SIG-M5 treated with dmso at 0.1 percent for 504 hours (cell line): ENCODE data around the gene NFAM1.

ENCODE experiments used
- DNase-seq: peaks from one replicate; lab custom pipeline; 2025; ENCODE audit not compliant: unreplicated experiment; lab: John Stamatoyannopoulos, UW

NFAM1 gene

DNA sequence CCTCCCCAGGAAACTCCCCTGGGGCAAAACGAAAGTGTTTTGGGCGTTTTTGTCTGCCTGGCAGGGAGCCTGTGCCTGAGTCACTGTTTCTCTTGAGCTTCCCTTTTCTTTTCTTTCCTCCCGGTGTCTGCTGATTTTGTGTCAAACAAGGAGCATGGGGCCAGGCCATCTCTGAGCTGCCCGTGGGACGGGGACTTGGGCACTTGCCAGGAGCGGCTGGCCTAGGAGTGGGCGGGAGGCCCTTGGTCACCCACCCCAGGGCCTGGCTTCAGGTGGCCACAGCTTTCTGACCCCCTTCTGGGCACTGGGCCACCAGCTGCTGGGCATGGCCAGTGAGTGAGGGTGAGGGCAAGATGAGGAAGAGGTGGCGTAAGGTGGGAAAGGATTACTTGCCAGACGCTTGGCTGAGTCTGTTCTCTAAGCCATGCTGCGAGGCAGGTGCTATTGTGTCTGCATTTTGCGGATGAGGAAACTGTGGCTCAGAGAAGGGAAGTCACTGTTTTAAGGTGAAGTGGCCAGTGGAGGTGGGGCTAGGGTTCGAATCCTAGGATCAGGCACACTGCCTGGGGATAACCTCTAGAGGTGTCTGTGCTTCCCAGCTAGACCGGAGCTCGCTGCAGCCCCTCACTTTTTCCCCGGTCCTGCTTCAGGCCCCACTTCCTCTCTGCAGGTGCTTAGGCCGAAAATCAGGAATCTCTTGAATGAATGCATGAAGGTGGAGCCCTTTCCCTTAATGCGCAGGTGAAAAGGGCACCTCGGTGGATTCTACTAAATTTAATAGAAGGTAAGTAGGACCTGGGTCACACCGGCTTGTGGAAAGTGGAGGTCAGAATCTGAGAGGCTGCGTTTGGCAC lies 7.8 kb upstream of the NFAM1 start:
- peak; percentile 74 for DNase-seq

GRCh38 chr22:42439021-42439567 lies 6.9 kb upstream of the NFAM1 start:
- DNase-seq = no peak

DNA sequence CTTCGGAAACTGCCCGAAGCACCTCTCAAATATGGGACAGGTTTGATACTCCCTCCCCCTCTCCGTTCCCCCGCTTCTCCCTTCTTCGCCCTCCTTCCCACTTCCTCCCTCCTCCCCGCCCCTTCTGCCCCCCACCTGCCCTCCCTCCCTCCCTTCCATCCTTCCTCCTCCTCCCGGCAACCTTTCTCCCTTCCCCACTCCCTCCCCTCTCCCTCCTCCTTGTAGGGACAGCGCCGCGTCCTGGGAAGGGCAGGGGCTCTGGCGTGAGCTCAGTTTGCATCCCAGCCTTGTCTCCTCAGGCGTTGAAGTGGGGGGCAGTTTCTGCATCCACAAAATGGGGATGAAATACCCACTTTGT lies 6.1 kb upstream of the NFAM1 start:
- DNase-seq = no peak

DNA sequence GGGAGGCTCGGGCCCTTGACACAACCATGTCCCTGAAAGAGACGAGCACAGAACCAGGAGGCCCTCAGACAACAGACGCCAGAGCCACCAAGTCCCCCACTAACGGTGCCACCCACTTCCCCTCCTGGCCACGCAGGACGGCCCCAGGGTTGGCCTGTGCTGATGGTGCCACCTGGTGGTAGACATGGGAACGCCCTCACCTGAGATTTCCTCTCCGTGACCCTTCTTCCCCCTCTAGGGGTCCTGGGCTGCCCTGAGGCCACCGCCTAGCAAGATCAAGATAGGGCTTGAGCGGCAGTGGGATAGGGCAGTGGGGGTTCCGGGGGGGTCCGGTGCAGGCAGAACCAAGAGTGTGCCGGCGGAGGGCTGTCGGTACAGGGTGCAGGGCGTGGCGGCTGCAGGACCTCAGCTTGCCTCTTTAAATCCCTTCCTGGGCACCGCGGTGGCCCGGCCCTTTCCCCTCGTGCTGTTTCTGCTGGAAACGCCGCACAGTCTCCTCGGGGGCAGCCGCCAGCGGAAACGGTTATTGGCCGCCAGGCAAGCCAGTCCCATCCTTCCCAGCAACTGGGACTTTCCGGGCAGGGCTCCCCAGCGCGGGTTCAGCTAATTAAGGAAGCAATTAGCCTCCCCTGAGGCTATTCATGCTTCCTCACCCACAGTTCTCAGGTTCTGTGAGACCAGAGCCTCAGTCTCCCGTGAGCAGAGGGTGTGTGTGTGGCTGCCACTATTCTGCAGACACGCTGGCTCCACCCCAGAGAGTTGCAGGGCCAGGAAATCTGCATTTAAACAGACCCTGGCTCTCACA lies 5.5 kb upstream of the NFAM1 start:
- DNase-seq = peak; percentile 58

- DNase-seq = no peak
Measured at GRCh38 chr22:42436404-42436803, 4.2 kb upstream of the NFAM1 start.

DNA sequence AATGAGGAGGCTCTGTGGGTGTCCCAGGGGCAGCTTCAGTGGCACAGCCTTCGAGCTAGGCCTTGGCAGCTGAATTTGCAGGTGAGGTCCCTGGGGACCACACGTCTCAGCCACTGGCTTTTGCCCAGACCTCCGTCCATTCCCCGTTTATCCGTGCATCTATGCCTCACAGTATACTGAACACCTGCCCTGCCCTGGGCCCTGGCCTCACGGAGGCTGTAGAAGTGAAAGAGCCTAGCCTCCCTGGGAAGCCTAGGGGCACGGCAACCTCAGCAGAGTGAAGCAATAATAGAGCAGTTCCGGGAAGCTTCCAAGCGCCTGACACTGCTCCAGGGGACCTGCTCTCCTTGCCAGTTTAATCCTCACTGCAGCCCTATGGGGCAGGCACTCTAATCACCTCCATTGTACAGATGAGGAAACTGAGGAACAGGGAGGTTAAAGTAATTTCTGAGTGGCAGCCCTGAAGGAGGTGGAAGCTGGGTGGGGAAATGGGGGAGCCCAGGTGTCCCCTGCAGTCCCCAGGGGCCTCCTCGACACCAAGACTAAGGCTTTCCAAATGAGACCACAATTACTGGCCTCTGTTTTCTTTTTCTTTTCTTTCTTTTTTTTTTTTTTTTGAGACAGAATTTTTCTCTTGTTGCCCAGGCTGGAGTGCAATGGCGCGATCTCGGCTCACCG lies 2.7 kb upstream of the NFAM1 start:
- no peak for DNase-seq

- DNase-seq = no peak
Measured at GRCh38 chr22:42433754-42434682, 1.8 kb upstream of the NFAM1 start.

DNA sequence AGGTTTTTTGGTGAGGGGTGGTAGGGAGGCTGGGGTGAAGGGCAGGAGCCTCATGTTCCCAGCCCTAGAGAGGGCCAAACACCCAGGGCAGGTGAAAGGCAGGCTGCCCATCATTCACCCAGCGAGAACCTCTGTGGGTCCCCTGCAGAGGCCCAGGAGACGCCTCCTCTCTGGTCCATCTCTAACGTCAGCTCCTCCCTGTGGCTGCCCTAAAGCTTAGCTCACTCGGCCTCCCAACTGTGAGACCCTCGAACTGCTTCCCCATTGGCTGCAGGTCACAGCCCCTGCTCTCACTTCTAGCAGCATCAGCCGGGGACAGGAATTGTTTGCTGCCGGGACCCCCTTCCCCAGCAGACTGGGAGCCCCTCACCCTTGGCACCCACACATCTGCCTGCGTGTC lies 615 bp upstream of the NFAM1 start:
- DNase-seq = no peak

GRCh38 chr22:42431401-42432019 lies 693 bp downstream of the NFAM1 start:
- DNase-seq = peak; percentile 53

DNA sequence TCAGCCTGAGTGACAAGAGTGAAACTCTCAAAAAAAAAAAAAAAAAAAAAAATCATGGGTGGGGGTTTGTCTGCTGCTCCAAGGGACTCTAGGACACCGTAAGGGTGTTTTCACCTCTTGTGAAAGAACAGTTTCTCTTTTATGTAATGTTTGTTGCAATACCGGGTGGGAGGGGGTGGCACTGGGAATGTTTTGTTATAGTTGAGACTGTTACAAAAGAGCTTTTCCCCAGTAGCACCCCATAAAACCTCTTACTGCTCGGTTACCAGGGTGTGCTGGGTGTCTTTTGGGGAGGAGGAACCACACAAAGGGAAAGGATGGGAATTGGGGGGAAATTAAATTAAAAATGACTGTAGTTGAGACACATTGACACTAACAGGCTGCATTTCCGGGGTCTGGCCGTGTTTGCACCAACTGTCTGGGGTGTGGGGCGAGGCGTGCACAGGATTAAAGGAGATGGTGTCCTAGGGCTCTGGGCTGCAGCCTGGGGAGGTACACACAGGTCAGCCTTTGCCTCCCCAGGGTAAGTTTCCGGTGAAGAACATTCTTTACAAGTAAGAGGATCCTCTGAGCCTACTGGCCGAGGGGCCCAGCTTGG lies 1.6 kb downstream of the NFAM1 start:
- peak; percentile 91 for DNase-seq

GRCh38 chr22:42428760-42429159 lies 3.4 kb downstream of the NFAM1 start:
- DNase-seq = no peak

GRCh38 chr22:42428025-42428424 lies 4.2 kb downstream of the NFAM1 start:
- DNase-seq = no peak

DNA sequence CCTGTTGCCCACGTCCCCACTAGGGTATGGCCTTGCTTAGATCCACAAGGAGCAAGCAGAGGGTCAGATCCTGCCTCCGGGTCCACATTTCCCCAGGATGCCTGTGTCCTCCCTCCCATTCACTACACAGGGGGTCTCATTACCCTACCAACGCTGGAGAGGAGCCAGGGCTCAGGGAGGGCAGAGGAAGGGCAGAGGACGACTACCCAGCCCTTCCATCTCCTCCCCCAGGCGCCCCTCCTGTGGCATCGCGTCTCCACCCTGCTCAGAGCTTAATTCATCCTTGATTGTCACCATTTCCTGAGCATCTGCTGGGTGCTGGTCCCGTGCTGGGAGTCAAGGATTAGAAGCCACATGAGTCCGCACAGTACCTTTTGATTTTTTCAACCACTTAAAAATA lies 5.0 kb downstream of the NFAM1 start:
- no peak for DNase-seq

DNA sequence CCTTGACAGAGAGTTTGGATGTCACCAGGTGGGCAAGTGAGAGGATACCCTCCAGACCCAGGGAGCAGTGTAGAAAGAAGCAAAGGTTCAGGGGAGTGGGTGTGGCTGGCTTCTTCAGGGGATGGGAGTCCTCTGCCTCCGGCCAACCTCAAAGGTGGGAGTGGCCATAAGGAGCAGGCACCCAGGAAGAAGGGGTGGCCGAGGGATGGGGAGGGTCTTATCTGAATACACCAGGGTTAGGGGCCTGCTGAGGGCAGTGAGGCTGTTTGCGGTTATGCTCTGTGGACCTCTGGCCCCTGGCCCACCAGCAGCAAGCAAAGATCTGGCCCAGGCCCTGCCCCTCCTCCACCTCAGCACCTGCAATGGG lies 6.2 kb downstream of the NFAM1 start:
- no peak for DNase-seq

GRCh38 chr22:42425337-42425988 lies 6.7 kb downstream of the NFAM1 start:
- no peak for DNase-seq

DNA sequence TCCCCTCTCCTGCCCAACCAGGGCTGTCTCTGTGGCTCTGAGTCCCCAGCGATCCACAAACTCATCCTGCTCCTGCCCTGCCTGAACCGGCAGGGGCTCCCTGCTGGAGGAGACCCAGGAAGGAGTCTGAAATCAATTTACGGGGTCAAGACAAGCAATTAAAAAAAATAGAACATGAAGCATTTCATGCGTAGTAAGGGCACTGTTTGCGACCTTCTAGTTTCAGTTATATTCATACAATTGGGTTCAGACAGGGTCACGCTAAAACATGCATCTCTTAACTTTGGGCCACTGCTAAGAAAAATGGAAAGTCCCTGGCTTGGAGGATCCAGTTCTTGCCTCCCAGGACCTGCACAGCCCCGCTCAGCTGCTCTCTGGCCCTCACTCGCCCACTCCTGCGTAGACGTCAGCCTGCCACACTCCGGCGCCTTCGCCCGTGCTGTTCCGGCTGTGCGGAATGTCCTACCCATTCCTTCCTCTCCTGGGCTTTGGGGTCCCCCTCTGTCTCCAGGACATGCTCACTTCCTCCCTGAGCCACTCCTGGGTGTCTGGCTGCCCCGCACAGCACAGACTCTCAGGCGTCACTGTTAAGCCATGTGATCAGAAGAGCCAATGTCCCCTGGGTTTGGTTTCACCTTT lies 12.8 kb downstream of the NFAM1 start:
- DNase-seq = peak; percentile 12

DNA sequence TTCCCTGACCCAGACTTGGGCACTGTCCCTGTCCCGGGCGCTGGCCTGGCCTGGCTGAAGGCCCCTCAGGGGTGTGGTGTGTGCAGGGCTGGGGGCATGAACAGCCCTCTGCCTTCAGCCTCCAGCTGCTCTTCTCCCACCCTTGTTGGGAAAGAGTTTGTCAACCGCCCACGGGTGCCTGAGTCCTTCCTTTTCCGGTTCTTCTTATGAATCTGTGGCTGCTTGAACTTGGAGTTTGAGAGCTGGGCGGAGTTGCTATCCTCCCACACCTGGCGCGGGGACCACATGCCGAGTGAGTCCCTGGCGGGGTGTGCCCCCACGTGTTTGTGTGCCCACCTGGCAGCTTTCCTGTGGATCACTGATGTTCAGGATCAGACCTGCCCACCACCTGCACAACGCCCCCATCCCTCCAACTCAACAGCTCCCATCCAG lies 13.4 kb downstream of the NFAM1 start:
- peak; percentile 75 for DNase-seq

DNA sequence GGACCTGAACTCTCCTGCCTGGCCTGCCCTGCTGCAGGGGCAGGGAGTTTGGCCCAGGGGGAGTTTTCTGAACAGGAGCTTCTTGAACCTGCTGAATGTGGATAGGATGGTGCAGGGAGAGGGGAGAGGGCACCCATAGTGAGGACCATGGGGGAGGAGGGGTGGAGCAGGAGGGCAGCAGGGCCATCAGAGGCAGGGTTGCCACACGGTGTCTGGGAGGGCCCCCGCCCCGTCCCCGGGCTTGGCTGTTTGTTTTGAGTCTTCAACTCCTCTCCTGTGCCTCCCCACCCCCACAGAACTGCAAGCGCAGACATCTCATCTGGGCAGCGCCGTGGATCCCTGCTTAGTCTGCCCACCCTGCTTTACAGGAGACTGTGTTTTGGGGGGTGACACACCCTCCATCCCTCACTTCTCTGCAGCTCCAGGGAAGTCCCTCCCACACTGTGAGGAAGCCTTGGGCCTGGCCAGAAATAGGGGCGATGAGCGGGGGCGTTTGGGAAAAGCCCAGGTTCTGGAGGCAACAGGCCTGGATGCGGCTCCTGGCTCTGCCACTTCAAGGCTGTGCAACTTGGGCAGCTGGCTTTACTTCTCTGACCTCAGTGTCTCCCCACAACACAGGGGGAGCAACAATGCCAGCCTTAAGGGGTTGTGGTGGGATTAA lies 14.4 kb downstream of the NFAM1 start:
- no peak for DNase-seq
